C4-2B (cell line): Measurements from ENCODE around the gene CENPP.

Experiments
- ZFX ChIP-seq: fragments of 450-650 bp; IDR thresholded peaks from 2 replicates; pipeline ENCODE4 v1.6.1; 2017
- TF ChIP-seq, protein P1 (sequence below): fragments of 450-650 bp; conservative IDR thresholded peaks from 2 replicates; pipeline ENCODE4 v1.5.1; 2017; ENCODE audit warnings: mild to moderate bottlenecking

GRCh38 chr9:92463387-92463786 is 137.6 kb downstream of the CENPP start:
- TF ChIP-seq, protein P1, sequence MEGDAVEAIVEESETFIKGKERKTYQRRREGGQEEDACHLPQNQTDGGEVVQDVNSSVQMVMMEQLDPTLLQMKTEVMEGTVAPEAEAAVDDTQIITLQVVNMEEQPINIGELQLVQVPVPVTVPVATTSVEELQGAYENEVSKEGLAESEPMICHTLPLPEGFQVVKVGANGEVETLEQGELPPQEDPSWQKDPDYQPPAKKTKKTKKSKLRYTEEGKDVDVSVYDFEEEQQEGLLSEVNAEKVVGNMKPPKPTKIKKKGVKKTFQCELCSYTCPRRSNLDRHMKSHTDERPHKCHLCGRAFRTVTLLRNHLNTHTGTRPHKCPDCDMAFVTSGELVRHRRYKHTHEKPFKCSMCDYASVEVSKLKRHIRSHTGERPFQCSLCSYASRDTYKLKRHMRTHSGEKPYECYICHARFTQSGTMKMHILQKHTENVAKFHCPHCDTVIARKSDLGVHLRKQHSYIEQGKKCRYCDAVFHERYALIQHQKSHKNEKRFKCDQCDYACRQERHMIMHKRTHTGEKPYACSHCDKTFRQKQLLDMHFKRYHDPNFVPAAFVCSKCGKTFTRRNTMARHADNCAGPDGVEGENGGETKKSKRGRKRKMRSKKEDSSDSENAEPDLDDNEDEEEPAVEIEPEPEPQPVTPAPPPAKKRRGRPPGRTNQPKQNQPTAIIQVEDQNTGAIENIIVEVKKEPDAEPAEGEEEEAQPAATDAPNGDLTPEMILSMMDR: no peak
- TF ChIP-seq ZFX: no peak
